ENCODE measurements around the gene ADGRG3. TPM values are rescaled to one million over a fixed set of nuclear protein-coding genes. Genes with fewer than 3 reads are reported as not detected.
A peak's percentile ranks its signal among the peaks of the same experiment; 100 is the strongest.

The ADGRG3 gene
- total and polyA plus RNA-seq, 2 of the 13 experiments (the other 11 are each of a cell fraction or from before 2014, with no cell fraction given): 2.7 to 11.8 TPM

- TF ChIP-seq NFIC (IDR thresholded peaks at IDR 0.05; ENCODE audit: low read length) (peak; percentile 28; the same call in 1 of the 2 replicates), KAT7 (CRISPR knock-in tag; IDR thresholded peaks at IDR 0.05; ENCODE audit: borderline replicate concordance) (peak; percentile 80; the same call in 1 of the 2 replicates), ZBTB25 (CRISPR knock-in tag; IDR thresholded peaks at IDR 0.05) (peak; percentile 60; the same call in 1 of the 2 replicates), AHDC1 (CRISPR knock-in tag; IDR thresholded peaks at IDR 0.05; ENCODE audit: borderline replicate concordance) (peak; percentile 62; the same call in 1 of the 2 replicates), ZNF574 (CRISPR knock-in tag; IDR thresholded peaks at IDR 0.05) (peak; percentile 49), ZNF737 (CRISPR knock-in tag; IDR thresholded peaks at IDR 0.05; ENCODE audit: borderline replicate concordance) (no peak), SOX5 (CRISPR knock-in tag; IDR thresholded peaks at IDR 0.05; ENCODE audit: borderline replicate concordance) (peak; percentile 59; the same call in 1 of the 2 replicates), ZNF10 (CRISPR knock-in tag; IDR thresholded peaks at IDR 0.05; ENCODE audit: borderline replicate concordance, low read depth) (no peak), NCOR1 (IDR thresholded peaks at IDR 0.05; ENCODE audit: borderline replicate concordance, low read length) (0 out of 2 replicates have a peak, but pooled peaks have one; percentile 46), ZNF503 (CRISPR knock-in tag; IDR thresholded peaks at IDR 0.05) (0 out of 2 replicates have a peak, but pooled peaks have one; percentile 38), TRIM24 (CRISPR knock-in tag; IDR thresholded peaks at IDR 0.05) (no peak), MIER3 (CRISPR knock-in tag; IDR thresholded peaks at IDR 0.05; ENCODE audit: borderline replicate concordance) (0 out of 2 replicates have a peak, but pooled peaks have one; percentile 55), CEBPB (IDR thresholded peaks at IDR 0.05; ENCODE audit: borderline replicate concordance, low read depth, low read length) (peak; percentile 97), FOXA1 (IDR thresholded peaks at IDR 0.05) (no peak), FOXA1 (CRISPR knock-in tag; IDR thresholded peaks at IDR 0.05) (peak; percentile 82), ZNF614 (CRISPR knock-in tag; IDR thresholded peaks at IDR 0.05; ENCODE audit: borderline replicate concordance) (peak; percentile 55; the same call in 1 of the 2 replicates), CEBPG (CRISPR knock-in tag; IDR thresholded peaks at IDR 0.05) (peak; percentile 99), HES4 (CRISPR knock-in tag; IDR thresholded peaks at IDR 0.05; ENCODE audit: borderline replicate concordance) (no peak), IKZF1 (IDR thresholded peaks at IDR 0.05) (no peak)
Observed at GRCh38 chr16:57709663-57710062, 41.6 kb downstream of the ADGRG3 start (continued).

Data from HepG2 (cell line).